Cortex of kidney (tissue), 1 donor: Measurements from ENCODE around the gene MAP3K7.

Experiments used
- DNase-seq: peaks from one replicate; lab custom pipeline; 2025; lab: John Stamatoyannopoulos, UW

The MAP3K7 gene

DNA sequence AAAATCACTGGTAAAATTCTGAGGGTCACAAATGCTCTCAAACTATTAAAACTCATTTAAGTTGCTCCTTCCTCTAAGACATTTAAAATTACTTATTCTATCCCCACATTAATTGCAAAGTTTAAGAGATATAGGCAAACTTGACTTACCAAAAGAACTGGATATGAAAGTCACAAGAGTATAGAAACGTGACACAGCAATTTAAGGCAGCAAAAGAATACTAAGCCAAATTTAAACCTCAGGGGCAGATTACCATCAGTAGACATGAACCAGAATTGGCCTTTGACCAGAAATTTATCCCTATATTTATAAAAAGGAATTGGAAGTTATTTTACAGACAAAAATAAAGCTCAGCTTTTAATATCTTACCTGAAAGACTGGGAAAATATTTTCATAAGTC lies 56.0 kb downstream of the MAP3K7 start:
- no peak for DNase-seq

GRCh38 chr6:90525421-90525820 lies 61.5 kb downstream of the MAP3K7 start:
- no peak for DNase-seq

DNA sequence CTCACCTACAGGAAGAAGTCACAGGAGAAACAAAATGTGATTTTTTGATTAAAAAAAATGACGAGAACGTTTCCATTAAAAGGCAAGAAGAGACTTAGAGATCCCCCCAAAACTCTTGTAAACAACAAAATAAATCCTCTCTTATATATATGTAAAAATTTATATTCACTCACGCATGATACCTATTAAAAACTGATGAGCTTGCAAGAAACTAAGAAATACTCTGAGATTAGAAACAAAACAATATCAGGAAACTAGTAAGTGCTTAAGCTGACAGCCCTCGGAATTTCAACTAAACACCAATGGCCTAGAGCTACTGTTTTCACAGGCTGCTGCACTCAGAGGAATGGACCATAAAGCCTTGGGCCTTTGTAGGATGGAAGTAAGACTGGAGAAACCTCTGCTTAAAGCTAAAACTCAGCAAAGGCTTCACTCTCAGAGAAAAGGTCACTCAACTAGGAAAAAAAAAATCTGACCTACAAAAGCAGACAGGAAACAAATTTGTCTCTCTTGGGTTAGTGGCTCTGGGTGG lies 63.0 kb downstream of the MAP3K7 start:
- no peak for DNase-seq

GRCh38 chr6:90521955-90522354 lies 64.9 kb downstream of the MAP3K7 start:
- DNase-seq: no peak

DNA sequence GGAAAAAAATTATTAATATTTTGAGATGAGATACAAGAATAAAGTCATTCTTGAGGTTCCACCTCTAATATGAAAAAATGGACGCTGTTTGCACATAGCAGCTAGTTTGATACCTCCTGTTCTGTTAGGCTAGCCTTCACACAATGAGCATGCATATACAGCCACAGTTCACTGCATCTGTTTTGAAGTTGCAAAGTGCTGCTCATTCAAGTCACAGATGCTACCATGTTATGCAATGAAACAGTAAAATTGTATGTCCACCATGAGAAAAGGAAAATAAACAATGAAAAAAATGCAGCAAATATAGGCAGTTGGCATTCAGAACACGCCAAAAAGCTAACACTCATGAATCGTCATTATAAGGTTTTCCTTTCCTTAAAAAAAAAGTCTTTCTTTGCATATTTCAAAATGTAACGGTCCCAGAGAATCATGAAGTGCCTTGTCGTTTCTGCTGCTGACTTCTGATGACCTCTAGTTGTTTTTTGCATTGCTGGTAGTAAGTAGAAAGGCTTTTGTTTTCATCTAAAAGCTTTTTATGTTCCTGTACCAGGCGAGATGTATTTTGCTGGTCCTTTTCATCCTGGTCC lies 70.7 kb downstream of the MAP3K7 start:
- DNase-seq: no peak

DNA sequence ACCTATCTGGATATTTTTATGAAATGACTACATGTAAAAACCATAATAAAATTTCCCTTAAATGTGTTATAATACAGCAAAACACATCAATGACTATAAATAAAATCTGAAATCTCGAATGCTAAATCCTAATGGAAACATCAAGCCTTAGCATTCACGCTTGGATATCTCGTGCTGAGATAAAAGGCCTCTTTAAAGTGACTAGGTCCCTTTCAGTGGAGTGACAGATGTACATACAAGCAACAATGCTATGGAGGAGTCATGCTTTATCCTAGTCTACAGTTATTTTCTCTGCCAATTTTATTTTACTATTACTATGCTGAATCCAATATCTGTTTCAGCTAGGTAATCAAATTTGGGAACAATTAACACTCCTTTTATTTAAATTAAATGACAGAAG lies 72.4 kb downstream of the MAP3K7 start:
- no peak for DNase-seq

DNA sequence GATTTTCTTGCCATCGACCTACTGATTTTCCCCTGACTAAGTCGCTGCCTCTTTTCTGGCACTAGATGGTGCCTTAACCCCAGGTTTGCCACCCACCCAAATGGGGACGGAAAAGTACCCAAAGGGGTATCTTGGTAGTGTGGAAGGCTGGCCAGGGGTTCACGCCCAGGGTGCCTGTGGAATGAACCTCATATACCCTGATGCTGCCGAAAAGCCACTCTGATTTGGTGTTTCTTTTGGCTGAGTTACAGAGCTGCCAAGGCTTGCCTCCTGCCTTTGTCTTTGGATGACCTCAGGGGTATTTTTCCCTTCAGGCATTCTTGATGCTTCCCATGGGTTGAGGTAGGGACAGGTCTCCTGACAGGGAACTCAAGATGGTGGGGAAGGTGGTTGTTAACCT lies 78.1 kb downstream of the MAP3K7 start:
- DNase-seq: no peak

DNA sequence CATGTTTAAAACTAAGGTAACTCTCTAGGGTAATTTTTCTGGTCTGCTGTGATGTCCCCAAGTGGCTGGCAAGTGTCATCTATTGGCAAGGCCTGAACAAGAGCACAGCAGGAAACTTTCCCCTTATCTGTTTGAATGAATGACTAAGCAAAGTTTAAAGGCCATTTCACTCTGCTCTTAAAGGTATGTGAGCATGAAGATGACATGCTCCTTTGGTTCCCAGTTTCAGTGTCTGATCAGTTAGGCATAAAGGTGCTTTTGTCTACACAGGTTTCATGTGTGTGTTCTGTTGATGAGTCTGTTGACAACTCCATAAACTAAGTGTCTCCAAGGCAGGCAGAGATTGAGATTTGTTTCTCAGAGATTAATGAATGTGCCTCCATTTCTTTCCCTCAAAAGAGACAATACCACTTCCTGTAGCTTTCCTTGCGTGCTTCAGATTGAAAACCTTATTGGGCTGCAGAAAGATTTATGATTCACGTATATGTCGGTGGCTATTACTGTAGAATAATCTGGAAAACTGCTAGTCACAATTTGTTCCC lies 83.9 kb downstream of the MAP3K7 start:
- DNase-seq: no peak

- no peak for DNase-seq
These were observed 84.5 kb downstream of the MAP3K7 start for GRCh38 chr6:90502381-90502780.

GRCh38 chr6:90500458-90500857 lies 86.4 kb downstream of the MAP3K7 start:
- DNase-seq: no peak

- DNase-seq: no peak
These were observed 89.5 kb downstream of the MAP3K7 start for GRCh38 chr6:90497411-90497810.

DNA sequence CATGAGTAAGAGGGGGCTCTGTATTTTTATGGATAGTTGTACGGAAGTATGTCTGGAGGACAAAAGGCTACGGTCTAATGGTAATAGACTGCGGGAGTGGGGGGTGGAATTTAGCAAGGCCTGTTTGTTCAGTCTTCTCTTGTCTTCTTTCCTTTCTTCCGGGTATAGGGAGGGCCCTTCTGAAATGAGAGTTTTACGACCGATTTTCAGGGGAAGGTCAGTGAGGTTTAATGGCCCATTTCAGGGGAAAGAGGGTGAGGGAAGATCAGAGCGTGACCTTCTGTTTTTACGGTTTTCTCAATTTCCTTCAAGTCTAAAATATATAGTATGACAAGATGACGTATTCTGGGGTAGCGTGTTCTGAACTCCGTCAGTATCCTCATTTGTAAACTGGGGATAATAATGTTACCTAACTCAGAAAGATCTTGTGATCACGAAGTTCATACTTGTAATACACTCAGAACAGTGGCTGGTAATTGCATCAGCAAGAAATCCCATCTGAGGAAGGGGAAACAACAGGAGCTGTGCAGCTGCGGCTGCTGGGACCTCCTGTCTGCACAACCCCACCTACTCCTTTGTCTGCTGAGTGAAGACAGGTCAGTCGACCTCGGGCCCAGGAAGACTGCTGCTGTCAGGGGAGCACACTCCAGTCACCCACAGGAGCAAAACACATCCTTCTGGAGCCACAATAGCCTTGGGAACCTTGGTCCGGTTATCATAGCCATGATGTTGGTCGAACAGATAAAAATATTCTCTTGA lies 90.4 kb downstream of the MAP3K7 start:
- DNase-seq: no peak

DNA sequence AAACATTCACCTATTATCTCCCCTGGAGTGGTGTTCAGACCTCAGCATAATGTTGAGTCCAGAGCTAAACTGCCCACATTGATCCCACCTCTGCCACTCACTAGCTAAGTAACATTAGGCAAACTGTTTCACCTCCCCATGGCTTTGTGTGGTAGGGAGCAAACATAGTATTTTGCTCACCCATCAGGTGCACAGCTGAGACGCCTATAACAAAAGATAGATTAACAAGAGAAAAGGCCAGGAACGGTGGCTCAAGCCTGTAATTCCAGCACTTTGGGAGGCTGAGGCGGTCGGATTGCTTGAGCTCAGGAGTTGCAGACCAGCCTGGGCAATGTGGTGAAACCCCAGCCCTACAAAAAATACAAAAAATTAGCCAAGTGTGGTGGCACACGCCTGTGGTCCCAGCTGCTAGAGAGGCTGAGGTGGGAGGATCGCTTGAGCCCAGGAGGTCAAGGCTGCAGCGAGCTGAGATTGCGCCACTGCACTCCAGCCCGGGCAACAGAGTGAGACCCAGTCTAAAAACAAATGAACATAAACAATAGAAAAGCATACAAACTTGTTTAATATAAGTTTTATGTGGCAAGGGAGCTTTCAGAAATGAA lies 91.6 kb downstream of the MAP3K7 start:
- no peak for DNase-seq

- no peak for DNase-seq
These were observed 92.6 kb downstream of the MAP3K7 start for GRCh38 chr6:90494067-90494780.

GRCh38 chr6:90493332-90493731 lies 93.5 kb downstream of the MAP3K7 start:
- no peak for DNase-seq

GRCh38 chr6:90492798-90493197 lies 94.1 kb downstream of the MAP3K7 start:
- no peak for DNase-seq

GRCh38 chr6:90492369-90492768 lies 94.5 kb downstream of the MAP3K7 start:
- DNase-seq: no peak

DNA sequence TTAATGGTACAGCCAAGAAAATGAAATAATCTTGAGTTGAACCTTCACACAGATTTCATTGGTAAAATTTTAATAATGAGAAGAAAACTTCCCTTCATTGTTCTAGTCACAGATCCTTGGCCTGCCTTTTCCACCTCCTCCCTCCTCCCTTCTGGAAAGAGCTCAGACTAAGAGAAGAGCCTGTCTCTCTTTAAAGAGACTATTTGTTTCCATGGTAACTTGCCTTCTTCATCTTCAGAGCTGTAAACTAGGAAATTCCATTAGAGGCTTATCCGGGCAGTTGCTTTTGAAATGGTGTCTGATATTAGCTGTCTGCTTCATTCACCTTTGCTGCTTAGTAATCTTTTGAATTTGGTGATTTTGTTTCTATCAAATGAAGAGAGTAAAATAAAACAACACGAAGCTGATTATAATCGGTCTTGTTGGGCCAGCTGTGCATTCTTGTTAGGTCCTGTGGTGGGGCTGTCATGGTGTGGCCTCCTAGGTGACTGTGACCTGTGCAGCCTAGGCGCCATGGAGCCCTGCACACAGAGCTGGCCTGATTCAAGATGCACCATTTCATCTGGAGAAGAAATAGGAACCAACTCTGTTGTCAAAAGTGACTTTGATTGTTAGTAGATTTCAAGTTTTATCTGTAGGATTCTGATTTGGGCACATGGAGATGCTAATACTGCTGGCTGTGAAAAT lies 96.7 kb downstream of the MAP3K7 start:
- no peak for DNase-seq

- no peak for DNase-seq
These were observed 98.1 kb downstream of the MAP3K7 start for GRCh38 chr6:90488816-90489215.

DNA sequence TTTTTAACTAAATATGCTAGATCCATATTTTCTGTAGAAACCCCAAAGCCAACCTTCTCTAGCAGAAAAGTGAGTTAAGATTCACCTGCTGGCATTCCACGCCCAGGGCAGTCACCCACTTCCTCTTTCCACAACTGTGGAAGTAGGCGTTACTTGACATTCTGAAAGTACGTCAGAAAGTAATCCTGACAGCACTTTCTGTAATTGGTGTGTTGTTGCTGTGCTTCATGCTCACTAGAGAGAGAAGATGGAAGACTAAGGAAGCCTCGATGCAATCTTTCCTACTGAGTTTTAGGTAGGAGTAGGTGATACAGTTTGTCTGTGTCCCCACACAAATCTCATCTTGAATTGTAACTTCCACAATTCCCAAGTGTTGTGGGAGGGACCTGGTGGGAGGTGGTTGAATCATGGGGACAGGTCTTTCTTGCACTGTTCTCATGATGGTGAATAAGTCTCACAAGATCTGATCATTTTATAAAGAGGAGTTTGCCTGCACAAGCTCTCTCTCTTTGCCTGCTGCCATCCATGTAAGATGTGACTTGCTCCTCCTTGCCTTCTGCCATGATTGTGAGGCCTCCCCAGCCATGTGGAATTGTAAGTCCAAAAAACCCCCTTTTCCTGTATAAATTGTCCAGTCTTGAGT lies 101.1 kb downstream of the MAP3K7 start:
- DNase-seq: no peak

DNA sequence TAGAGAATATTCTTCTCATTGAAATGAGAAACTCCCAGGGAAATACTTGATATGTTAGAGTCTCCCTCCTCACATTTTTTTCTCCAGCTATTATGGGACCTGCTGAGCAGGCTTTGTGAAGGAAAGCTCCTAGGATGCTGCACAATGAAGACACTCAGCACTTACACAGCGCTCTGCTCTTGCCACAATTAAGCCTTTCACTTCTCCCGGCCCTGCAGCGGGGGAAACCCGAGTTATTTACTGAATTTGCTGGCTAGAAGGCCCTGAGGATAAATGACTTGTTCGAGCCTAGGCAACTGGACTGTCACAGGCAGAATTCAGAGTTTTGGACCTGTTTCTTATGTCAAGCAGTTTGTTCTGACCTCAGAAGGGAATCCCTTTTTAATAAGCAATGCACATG lies 102.0 kb downstream of the MAP3K7 start:
- no peak for DNase-seq
